ENCODE results near the gene SMDT1. TPM values are rescaled to one million over a fixed set of nuclear protein-coding genes. Genes with fewer than 3 reads are reported as not detected.

SMDT1 gene
- total and polyA plus RNA-seq, 2 donors (not counting 1 experiment from before 2014, with no cell fraction given) = 122 to 140 TPM

GRCh38 chr22:42074846-42075676, 4.4 kb upstream of the SMDT1 start:
- peak overlapping the region; percentile 77 for H3K4me3 Mint-ChIP-seq
- Histone ChIP-seq H3K79me2 (ENCODE audit: control insufficient read depth, insufficient read depth, low read length) (peaks cover 6% of the 10 kb centered on the region), H3K27ac (ENCODE audit: low read length in 2 of 2) (no peak overlapping the region), H3K4me2 (replicated peaks; ENCODE audit: low read depth, low read length, poor library complexity, severe bottlenecking) (peak overlapping the region; percentile 86), H4K20me1 (ENCODE audit: control insufficient read depth, insufficient read depth, low read length, poor library complexity, severe bottlenecking) (no peaks in the 10 kb centered on the region), H3K9ac (ENCODE audit: low read length) (peak overlapping the region; percentile 64), H3K27me3 (replicated peaks in 1 of 4; ENCODE audit: control extremely low read depth in 1 of 4, control insufficient read depth in 3 of 4, insufficient read depth in 4 of 4, low read length in 3 of 4) (no peaks in the 10 kb centered on the region), H3K4me3 (ENCODE audit: control extremely low read depth in 1 of 5, extremely low read depth in 1 of 5, insufficient read depth in 1 of 5, low read depth in 2 of 5, low read length in 4 of 5) (peak overlapping the region in 4 of 5 experiments; percentile 57 to 69 (median 64)), H3K36me3 (replicated peaks in 1 of 2; ENCODE audit: control extremely low read depth in 1 of 2, control insufficient read depth in 1 of 2, extremely low read depth in 1 of 2, insufficient read depth in 2 of 2, low read length in 1 of 2) (no peaks in the 10 kb centered on the region), H3K9me3 (ENCODE audit: control extremely low read depth in 1 of 3, control insufficient read depth in 2 of 3, insufficient read depth in 1 of 3, low read length in 2 of 3) (no peaks in the 10 kb centered on the region), H2AFZ (ENCODE audit: insufficient read depth, low read depth, low read length, poor library complexity, severe bottlenecking) (peak overlapping the region; percentile 97), H3K4me1 (ENCODE audit: control insufficient read depth in 2 of 2, insufficient read depth in 2 of 2, low read length in 2 of 2) (peaks cover 22 to 41% of the 10 kb centered on the region in 2 donors)
- WGBS (ENCODE audit: insufficient coverage) = 93% methylated on average over 8 of the region's 9 CpGs
- peaks cover 49% of the 10 kb centered on the region for H3K4me1 Mint-ChIP-seq
- POLR2A ChIA-PET = interaction anchor here (1.9 kb wide), 1 partner anchor 16 kb away, joined by 5 read pairs; the partner anchor contains the start of gene NDUFA6
- no peaks in the 10 kb centered on the region for H3K9me3 Mint-ChIP-seq (ENCODE audit: insufficient read depth)
- TF ChIP-seq CTCF (IDR thresholded peaks at IDR 0.05) (no peak), EZH2 (IDR thresholded peaks at IDR 0.05; ENCODE audit: borderline replicate concordance, insufficient read depth, low read depth, low read length, poor library complexity, severe bottlenecking) (no peak)
- ATAC-seq (ENCODE audit: low read depth) (no peak), DNase-seq (no peak)
- intact Hi-C loops (cut with micrococcal nuclease) = loop anchor here (5.0 kb wide), 5 partner anchors 43 to 693 kb away; partner anchors contain the start of genes MEI1 and TEF
- CTCF ChIA-PET = interaction anchor here (0.5 to 2.7 kb wide), 4 partner anchors 13 to 381 kb away, joined by 3 to 9 read pairs (median 4); no protein-coding TSS in a partner anchor
- no peaks in the 10 kb centered on the region for H3K27me3 Mint-ChIP-seq
- peak overlapping the region; percentile 85 for H3K27ac Mint-ChIP-seq
